GM10248 (cell line): ENCODE results near the gene ESPN.
"Not testable (repeated sequence)": the region's sequence is repeated elsewhere in the genome, so short reads cannot be mapped to it uniquely, and the experiment has no call there.

Experiments used
- CTCF ChIA-PET: fragments of 300-600 bp; sonication (Branson Sonifier 250); formaldehyde crosslinking; extraction: SDS; loops from one replicate; lab custom pipeline; 2021; ENCODE audit warnings: antibody characterized with exemption; lab: Yijun Ruan, JAX
- POLR2A ChIA-PET: fragments of 350-650 bp; sonication (Branson Sonifier 250); formaldehyde crosslinking; extraction: SDS; loops from one replicate; lab custom pipeline; 2020; ENCODE audit warnings: antibody characterized with exemption; lab: Yijun Ruan, JAX
- DNase-seq: peaks from one replicate; pipeline ENCODE4 v3.0.0; 2012; ENCODE audit errors: extremely low spot score
- CTCF ChIP-seq: IDR thresholded peaks from 2 replicates; pipeline ENCODE4 v1.5.1; 2012; ENCODE audit warnings: mild to moderate bottlenecking, low read depth; ENCODE audit errors: extremely low read depth, missing control alignments, control extremely low read depth

ESPN gene

GRCh38 chr1:6491081-6491449, 66.5 kb downstream of the ESPN start:
- no peak for TF ChIP-seq CTCF
- ChIA-PET CTCF (interaction anchor here (0.8 to 9.6 kb wide), 10 partner anchors 9 to 579 kb away, joined by 3 to 123 read pairs (median 4); partner anchors contain the start of gene NOL9), POLR2A (no interaction called here)
- DNase-seq, result no peak

- CTCF ChIA-PET, result interaction anchor here (0.8 to 9.6 kb wide), 9 partner anchors 9 to 578 kb away, joined by 3 to 123 read pairs (median 4); partner anchors contain the start of gene NOL9
- POLR2A ChIA-PET, result no interaction called here
- no peak for TF ChIP-seq CTCF
- DNase-seq, result no peak
Measured at GRCh38 chr1:6491480-6491962, 66.9 kb downstream of the ESPN start, which contains the start of gene PLEKHG5. TSS of gene PLEKHG5 (minus strand) at chr1:6491667. CDS start at chr1:6477571, 14,096 bp downstream.

- no peak for DNase-seq
- TF ChIP-seq CTCF, result no peak
- POLR2A ChIA-PET, result no interaction called here
- CTCF ChIA-PET, result interaction anchor here (1.0 to 9.6 kb wide), 6 partner anchors 8 to 578 kb away, joined by 3 to 123 read pairs (median 12); no protein-coding TSS in a partner anchor
Measured at GRCh38 chr1:6491966-6492365, 67.4 kb downstream of the ESPN start.

- POLR2A ChIA-PET, DNase-seq: not testable (repeated sequence)
- CTCF ChIA-PET, result interaction anchor here (0.7 to 9.6 kb wide), 5 partner anchors 17 to 153 kb away, joined by 3 to 123 read pairs (median 3); no protein-coding TSS in a partner anchor
Measured at GRCh38 chr1:6493834-6494223, 69.3 kb downstream of the ESPN start.

GRCh38 chr1:6494627-6495026, 70.1 kb downstream of the ESPN start:
- ChIA-PET CTCF (interaction anchor here (1.3 to 1.4 kb wide), 2 partner anchors 30 to 152 kb away, joined by 3 to 4 read pairs; no protein-coding TSS in a partner anchor), POLR2A (no interaction called here)
- no peak for DNase-seq
- no peak for TF ChIP-seq CTCF

GRCh38 chr1:6495041-6495441, 70.5 kb downstream of the ESPN start:
- DNase-seq, result no peak
- CTCF ChIA-PET, result interaction anchor here (1.0 to 1.7 kb wide), 4 partner anchors 9 to 152 kb away, joined by 3 to 4 read pairs (median 4); no protein-coding TSS in a partner anchor
- TF ChIP-seq CTCF, result no peak
- POLR2A ChIA-PET, result no interaction called here
